Raji (cell line): ENCODE measurements around the gene MTO1.
A peak's percentile ranks its signal among the peaks of the same experiment; 100 is the strongest.

Experiments
- POLR2A ChIP-seq: IDR thresholded peaks from 2 replicates; pipeline ENCODE4 v1.6.1; 2011; ENCODE audit warnings: low read depth, low read length, control low read depth; ENCODE audit not compliant: insufficient read depth

The MTO1 gene, protein sequence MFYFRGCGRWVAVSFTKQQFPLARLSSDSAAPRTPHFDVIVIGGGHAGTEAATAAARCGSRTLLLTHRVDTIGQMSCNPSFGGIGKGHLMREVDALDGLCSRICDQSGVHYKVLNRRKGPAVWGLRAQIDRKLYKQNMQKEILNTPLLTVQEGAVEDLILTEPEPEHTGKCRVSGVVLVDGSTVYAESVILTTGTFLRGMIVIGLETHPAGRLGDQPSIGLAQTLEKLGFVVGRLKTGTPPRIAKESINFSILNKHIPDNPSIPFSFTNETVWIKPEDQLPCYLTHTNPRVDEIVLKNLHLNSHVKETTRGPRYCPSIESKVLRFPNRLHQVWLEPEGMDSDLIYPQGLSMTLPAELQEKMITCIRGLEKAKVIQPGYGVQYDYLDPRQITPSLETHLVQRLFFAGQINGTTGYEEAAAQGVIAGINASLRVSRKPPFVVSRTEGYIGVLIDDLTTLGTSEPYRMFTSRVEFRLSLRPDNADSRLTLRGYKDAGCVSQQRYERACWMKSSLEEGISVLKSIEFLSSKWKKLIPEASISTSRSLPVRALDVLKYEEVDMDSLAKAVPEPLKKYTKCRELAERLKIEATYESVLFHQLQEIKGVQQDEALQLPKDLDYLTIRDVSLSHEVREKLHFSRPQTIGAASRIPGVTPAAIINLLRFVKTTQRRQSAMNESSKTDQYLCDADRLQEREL

GRCh38 chr6:73461537-73462350, at the start of gene MTO1:
Gene MTO1, plus strand, starts transcription at chr6:73461737. Its CDS starts 118 bp downstream, at chr6:73461855.
- peak; percentile 96 for TF ChIP-seq POLR2A

- no peak for TF ChIP-seq POLR2A
Measured at GRCh38 chr6:73413102-73413501, 48.4 kb upstream of the MTO1 start.

DNA sequence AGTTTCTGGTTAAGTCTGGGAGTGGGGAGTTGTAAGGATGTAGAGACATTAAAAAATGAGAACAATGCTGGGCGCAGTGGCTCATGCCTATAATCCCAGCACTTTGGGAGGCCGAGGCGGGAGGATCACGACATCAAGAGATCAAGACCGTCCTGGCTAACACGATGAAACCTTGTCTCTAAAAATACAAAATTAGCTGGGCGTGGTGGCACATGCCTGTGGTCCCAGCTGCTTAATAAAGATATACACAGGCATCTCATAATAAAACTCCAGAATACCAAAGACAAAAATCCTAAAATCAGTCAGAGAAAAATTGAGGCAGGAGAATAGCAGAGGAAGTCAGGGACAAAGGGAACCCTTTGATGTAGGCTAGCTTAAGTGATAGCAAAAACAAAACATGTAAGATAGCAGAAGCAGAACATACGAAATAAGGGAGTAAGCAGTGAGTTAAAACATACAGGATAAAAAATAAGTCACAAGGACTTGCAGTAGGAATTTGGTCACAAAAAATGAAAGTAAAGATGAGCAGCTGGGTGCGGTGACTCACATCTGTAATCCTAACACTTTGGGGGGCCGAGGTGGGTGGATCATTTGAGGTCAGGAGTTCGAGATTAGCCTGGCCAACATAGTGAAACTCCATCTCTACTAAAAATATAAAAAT, 43.3 kb upstream of the MTO1 start:
- no peak for TF ChIP-seq POLR2A

- TF ChIP-seq POLR2A, result no peak
Measured at GRCh38 chr6:73421534-73421933, 40.0 kb upstream of the MTO1 start.

GRCh38 chr6:73435236-73435635, 26.3 kb upstream of the MTO1 start:
- no peak for TF ChIP-seq POLR2A

- TF ChIP-seq POLR2A, result no peak
Measured at GRCh38 chr6:73443555-73443954, 18.0 kb upstream of the MTO1 start.

DNA sequence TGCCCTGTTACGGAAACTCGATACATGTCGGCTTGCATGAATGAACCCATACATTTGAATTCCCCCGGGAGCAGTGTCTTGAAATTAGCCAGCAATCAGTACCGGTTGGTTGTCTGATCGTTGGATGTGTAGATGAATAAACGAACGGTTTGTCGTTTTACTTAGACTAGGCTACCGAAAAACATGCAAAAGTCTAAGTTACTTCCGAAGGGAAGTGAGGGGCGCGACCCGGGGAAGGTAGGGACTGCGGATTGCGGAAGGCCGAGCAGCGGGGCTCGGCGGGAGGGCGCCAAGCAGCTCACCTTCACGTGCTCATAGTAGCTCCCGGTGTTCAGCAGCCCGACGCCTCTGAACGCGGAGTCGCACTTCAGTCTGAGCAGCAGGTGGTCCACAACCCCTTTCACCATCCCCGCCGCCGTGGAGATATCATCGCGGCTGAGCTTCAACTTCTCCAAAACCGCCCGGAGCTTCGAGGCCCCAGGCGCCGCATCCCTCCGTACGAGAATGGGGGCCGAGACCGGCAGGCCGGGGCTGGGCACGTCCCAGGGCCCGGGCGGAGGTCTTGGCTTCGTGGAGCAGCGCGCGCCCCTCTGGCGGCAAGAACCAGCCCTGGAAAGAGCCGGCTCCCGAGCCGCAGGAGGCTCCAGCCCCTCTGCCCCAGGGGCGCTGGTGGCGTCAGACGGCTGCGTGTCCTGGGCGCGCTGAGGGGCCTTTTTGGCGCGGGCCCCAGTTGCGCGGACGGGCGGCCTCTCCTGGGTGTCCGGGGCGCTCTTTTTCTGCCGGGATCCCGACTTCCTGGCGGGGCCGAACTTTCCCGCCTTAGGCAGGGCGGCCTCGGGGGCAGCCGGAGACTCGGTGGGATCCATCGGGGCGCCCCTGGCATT, 10.1 kb upstream of the MTO1 start:
- peak; percentile 49 for TF ChIP-seq POLR2A

- TF ChIP-seq POLR2A, result no peak
Measured at GRCh38 chr6:73452107-73452461, 9.5 kb upstream of the MTO1 start, which contains the start of gene CGAS. Gene CGAS, minus strand, starts transcription at chr6:73452297. Its CDS starts 116 bp downstream, at chr6:73452181.

DNA sequence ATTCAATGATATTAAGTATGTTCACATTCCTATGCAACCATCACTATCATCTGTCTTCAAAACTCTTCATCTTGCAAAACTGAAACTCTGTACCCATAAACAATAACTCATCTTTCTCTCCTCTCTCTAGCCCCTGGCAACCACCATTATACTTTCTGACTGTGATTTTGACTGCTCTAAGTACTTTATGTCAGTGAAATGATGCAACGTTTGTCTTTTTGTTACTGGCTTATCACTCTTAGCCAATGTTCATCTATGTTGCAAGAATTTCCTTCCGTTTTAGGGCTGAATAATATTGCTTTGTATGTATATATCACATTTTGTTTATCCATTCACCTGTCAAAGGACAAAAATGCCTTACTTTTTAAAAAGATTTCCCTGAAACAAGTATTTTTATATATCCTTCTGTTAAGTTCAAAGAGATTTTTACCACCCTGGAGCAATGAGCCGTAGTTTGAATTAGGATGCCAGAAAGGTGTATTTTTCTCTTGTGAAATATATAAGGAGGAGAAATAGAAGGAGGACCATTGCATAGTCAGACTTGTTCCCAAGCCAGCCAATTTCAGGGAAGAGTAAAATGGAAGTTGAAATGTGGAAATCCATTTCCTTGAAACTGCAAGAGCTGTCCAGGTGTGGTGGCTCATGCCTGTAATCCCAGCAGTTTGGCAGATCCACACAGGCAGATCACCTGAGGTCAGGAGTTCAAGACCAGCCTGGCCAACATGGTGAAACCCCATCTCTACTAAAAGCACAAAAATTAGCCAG, 5.5 kb upstream of the MTO1 start:
- TF ChIP-seq POLR2A, result no peak

- no peak for TF ChIP-seq POLR2A
Measured at GRCh38 chr6:73460056-73460455, 1.5 kb upstream of the MTO1 start.

GRCh38 chr6:73471686-73472290, 10.3 kb downstream of the MTO1 start:
- TF ChIP-seq POLR2A, result no peak

- no peak for TF ChIP-seq POLR2A
Measured at GRCh38 chr6:73476723-73477122, 15.2 kb downstream of the MTO1 start.

DNA sequence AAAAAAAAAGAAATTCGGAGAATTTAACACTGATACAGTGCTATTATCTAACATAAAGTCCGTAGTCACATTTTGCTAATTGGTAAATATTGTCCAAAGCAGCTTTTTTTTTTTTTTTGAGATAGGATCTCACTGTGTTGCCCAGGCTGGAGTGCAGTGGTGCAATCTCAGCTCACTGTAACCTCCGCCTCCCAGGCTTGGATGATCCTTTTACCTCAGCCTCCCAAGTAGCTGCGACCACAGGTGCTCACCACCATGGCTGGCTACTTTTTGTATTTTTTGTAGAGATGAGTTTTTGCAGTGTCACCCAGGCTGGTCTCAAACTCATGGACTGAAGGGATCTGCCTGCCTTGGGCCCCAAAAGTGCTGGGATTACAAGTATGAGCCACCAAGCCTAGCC, 15.9 kb downstream of the MTO1 start:
- TF ChIP-seq POLR2A, result no peak
